ENCODE results near the gene ERCC6L2. TPM values are rescaled to one million over a fixed set of nuclear protein-coding genes. Genes with fewer than 3 reads are reported as not detected.

The ERCC6L2 gene
- total RNA-seq, 1 donor from 2014 or later, result 35.8 TPM

GRCh38 chr9:95854386-95855020 lies 21.0 kb upstream of the ERCC6L2 start:
- H3K4me3 Mint-ChIP-seq (ENCODE audit: unreplicated experiment), result no peak overlapping the region
- no peaks in the 10 kb centered on the region for H3K9me3 Mint-ChIP-seq (ENCODE audit: low read depth)
- peaks cover under 1% of the 10 kb centered on the region for H3K36me3 Mint-ChIP-seq (ENCODE audit: low read depth)
- no peak overlapping the region for H3K27ac Mint-ChIP-seq (ENCODE audit: unreplicated experiment)
- no peak for TF ChIP-seq CTCF (IDR thresholded peaks at IDR 0.05)
- no peak for DNase-seq (ENCODE audit: low spot score)
- peaks cover 43% of the 10 kb centered on the region for H3K4me1 Mint-ChIP-seq (ENCODE audit: low read depth)
- no peaks in the 10 kb centered on the region for H3K27me3 Mint-ChIP-seq (ENCODE audit: low read depth)

GRCh38 chr9:95855961-95856360 lies 19.5 kb upstream of the ERCC6L2 start:
- TF ChIP-seq CTCF (IDR thresholded peaks at IDR 0.05), result no peak
- Mint-ChIP-seq H3K9me3 (ENCODE audit: low read depth) (no peaks in the 10 kb centered on the region), H3K27ac (ENCODE audit: unreplicated experiment) (no peak overlapping the region)

GRCh38 chr9:95857124-95857523 lies 18.4 kb upstream of the ERCC6L2 start:
- H3K27ac Mint-ChIP-seq (ENCODE audit: unreplicated experiment), result no peak overlapping the region
- no peaks in the 10 kb centered on the region for H3K27me3 Mint-ChIP-seq (ENCODE audit: low read depth)
- H3K4me1 Mint-ChIP-seq (ENCODE audit: low read depth), result peaks cover 40% of the 10 kb centered on the region
- H3K36me3 Mint-ChIP-seq (ENCODE audit: low read depth), result peaks cover 3% of the 10 kb centered on the region
- TF ChIP-seq CTCF (IDR thresholded peaks at IDR 0.05), result no peak
- no peak for DNase-seq (ENCODE audit: low spot score)
- no peak overlapping the region for H3K4me3 Mint-ChIP-seq (ENCODE audit: unreplicated experiment)
- peaks cover 6% of the 10 kb centered on the region for H3K9me3 Mint-ChIP-seq (ENCODE audit: low read depth)

More at GRCh38 chr9:95855961-95856360, 19.5 kb upstream of the ERCC6L2 start:
- Mint-ChIP-seq H3K27me3 (ENCODE audit: low read depth) (no peaks in the 10 kb centered on the region), H3K36me3 (ENCODE audit: low read depth) (no peaks in the 10 kb centered on the region), H3K4me1 (ENCODE audit: low read depth) (peaks cover 43% of the 10 kb centered on the region), H3K4me3 (ENCODE audit: unreplicated experiment) (no peak overlapping the region)
- DNase-seq (ENCODE audit: low spot score), result no peak

- DNase-seq (ENCODE audit: low spot score), result no peak
- peaks cover 32% of the 10 kb centered on the region for H3K4me1 Mint-ChIP-seq (ENCODE audit: low read depth)
- peaks cover 8% of the 10 kb centered on the region for H3K36me3 Mint-ChIP-seq (ENCODE audit: low read depth)
- H3K27me3 Mint-ChIP-seq (ENCODE audit: low read depth), result no peaks in the 10 kb centered on the region
- H3K4me3 Mint-ChIP-seq (ENCODE audit: unreplicated experiment), result no peak overlapping the region
- peaks cover 12% of the 10 kb centered on the region for H3K9me3 Mint-ChIP-seq (ENCODE audit: low read depth)
- no peak for TF ChIP-seq CTCF (IDR thresholded peaks at IDR 0.05)
- no peak overlapping the region for H3K27ac Mint-ChIP-seq (ENCODE audit: unreplicated experiment)
Observed at GRCh38 chr9:95857896-95858295, 17.6 kb upstream of the ERCC6L2 start.

- peaks cover 5% of the 10 kb centered on the region for H3K4me1 Mint-ChIP-seq (ENCODE audit: low read depth)
- H3K27me3 Mint-ChIP-seq (ENCODE audit: low read depth), result no peaks in the 10 kb centered on the region
- DNase-seq (ENCODE audit: low spot score), result no peak
- no peak overlapping the region for H3K27ac Mint-ChIP-seq (ENCODE audit: unreplicated experiment)
- no peak overlapping the region for H3K4me3 Mint-ChIP-seq (ENCODE audit: unreplicated experiment)
- peaks cover 19% of the 10 kb centered on the region for H3K9me3 Mint-ChIP-seq (ENCODE audit: low read depth)
- peaks cover 12% of the 10 kb centered on the region for H3K36me3 Mint-ChIP-seq (ENCODE audit: low read depth)
- TF ChIP-seq CTCF (IDR thresholded peaks at IDR 0.05), result no peak
Observed at GRCh38 chr9:95862343-95862742, 13.1 kb upstream of the ERCC6L2 start.

All from chondrocyte (in vitro differentiated cells).